D721Med (cell line): ENCODE data around the gene KRTAP10-3.

Experiments used
- DNase-seq: peaks from one replicate; pipeline ENCODE4 v3.0.0; 2011; ENCODE audit warnings: low spot score; ENCODE audit not compliant: insufficient read length
- FAIRE-seq: peaks from 2 replicates; lab custom pipeline; 2011; peaks lifted over from hg19 to GRCh38; lab: Jason Lieb, UNC
- TF ChIP-seq, protein P1 (sequence below): IDR thresholded peaks from 2 replicates; pipeline ENCODE4 v1.5.1; 2012; ENCODE audit warnings: mild to moderate bottlenecking, control low read depth; ENCODE audit not compliant: insufficient read depth; ENCODE audit errors: missing control alignments

The KRTAP10-3 gene

DNA sequence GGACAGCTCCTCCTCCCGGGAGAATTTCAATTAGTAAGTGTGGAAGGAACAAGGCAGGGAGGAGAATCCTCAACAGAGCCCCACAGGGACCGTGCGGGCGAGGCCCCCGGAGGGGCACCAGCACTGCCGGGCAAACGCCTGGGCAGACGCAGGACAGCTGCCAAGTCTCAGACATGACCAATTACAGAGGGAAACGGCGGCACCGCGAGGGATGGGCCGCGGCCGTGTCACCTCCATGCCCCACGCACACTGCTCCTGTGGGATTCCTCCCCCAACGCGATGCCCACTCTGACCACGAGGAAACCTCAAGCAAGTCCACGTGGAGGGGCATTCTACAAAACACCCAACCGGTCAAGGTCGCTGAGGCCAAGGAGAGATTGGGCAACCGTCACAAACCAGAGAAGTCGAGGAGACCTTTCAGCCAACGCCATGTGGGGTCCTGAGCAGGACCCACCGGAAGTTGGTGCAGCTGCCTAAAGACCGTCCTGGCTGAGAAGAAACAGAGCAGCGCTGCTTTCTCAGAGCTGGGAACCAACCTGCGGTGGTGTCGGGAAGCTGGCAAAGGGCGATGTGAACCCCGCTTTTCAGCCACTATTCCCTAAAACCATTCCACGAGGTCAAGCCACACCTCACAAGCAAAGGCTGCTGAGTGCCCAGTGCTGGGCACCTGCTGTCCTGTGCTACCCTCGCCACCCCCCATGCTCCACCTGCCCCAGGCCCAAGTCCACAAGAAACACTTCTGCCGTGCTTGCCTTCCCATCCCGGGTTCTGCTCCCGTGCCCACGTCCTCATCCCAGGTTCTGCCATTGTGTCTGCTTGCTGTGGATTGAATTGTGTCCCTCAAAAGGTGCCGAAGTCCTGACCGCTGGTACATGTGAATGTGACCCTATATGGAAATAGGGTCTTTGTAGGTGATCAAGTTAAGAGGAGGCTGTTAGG is 13.5 kb upstream of the KRTAP10-3 start:
- DNase-seq (no peak), FAIRE-seq (no peak)
- TF ChIP-seq, protein P1, sequence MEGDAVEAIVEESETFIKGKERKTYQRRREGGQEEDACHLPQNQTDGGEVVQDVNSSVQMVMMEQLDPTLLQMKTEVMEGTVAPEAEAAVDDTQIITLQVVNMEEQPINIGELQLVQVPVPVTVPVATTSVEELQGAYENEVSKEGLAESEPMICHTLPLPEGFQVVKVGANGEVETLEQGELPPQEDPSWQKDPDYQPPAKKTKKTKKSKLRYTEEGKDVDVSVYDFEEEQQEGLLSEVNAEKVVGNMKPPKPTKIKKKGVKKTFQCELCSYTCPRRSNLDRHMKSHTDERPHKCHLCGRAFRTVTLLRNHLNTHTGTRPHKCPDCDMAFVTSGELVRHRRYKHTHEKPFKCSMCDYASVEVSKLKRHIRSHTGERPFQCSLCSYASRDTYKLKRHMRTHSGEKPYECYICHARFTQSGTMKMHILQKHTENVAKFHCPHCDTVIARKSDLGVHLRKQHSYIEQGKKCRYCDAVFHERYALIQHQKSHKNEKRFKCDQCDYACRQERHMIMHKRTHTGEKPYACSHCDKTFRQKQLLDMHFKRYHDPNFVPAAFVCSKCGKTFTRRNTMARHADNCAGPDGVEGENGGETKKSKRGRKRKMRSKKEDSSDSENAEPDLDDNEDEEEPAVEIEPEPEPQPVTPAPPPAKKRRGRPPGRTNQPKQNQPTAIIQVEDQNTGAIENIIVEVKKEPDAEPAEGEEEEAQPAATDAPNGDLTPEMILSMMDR, result no peak

DNA sequence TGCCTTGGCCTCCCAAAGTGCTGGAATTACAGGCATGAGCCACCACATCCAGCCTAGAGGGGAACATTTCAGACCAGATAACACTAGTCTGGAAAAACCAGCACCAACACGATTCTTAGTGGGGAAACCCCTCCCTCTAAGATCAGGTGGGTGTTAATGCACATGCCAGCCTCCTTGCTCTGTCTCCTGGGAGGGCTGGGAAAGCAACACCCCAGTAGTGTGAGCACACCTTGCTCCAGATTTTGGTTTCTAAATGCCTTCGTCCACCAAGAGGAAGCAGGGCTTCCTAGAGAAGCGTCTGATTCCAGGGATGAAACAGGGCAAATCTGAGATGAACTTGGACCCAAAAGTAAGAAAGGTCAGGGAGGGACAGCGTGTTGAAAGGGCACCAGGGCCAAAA is 12.7 kb upstream of the KRTAP10-3 start:
- no peak for FAIRE-seq
- no peak for DNase-seq
- TF ChIP-seq, protein P1, result no peak

- FAIRE-seq (no peak), DNase-seq (no peak)
- TF ChIP-seq, protein P1, result no peak
Observed at GRCh38 chr21:44569861-44570517, 11.4 kb upstream of the KRTAP10-3 start.

DNA sequence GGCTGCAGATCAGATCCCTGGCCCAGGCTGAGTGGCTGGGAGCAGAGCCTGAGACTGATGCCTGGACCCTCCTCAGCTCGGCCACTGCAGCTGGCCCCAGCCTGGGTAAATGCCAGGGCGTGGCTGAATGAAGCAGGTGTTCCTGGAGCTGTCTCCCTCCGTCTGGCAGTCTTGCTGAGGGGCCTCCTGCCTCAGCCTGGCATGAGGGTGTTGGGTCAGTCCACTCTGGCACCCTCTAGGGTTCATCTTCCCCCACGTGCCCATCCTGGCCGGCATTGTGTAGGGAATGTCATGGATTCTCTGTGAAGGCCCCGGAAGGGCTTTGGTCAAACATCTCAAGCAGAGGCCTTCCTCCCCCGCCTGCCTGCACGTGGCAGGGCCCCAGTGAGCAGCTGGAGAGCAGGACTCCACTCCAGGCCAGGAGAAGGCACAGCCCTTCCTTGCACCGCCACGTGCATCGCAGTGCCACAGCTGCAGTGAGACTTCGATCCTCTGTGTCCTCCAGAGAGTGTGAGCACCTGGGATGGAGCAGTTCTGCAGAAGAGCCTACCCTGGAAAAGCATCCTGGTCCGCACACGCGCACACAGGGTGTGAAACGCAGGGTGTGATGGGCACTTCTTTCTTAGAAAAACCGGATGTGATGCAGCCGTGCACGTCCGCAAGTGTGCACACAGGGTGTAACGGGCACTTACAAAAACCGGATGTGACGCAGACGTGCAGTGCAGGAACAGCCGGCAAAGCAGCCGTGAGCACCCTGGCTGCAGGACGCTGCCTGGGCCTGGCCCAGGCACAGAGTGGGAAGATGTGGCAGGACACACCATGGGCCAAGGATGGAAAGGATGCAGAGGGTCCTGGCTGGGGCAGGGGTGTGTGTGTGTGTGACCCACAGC is 10.3 kb upstream of the KRTAP10-3 start:
- TF ChIP-seq, protein P1, result no peak
- DNase-seq, result no peak
- no peak for FAIRE-seq

DNA sequence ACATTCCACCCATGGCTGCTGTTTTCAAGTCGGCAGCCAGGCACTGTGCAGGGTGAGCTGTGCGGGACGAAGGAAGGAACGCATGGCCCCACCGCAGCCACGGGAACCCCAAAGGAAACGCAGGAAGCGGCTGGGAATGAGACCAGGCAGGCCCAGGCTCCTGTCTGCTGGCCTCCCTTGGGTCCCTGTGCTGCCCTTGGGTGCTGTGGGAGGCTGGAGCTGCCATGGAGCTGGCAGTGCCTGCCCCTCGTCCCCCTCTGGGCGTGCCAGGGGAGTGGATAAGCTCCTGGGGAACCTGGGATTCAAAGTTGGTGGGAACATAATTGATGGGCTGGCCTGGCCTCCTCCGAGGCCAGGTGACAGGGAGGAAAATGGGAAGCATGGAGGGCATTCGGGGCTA is 9.7 kb upstream of the KRTAP10-3 start:
- DNase-seq, result no peak
- TF ChIP-seq, protein P1, result no peak
- FAIRE-seq, result no peak

- DNase-seq (no peak), FAIRE-seq (no peak)
- TF ChIP-seq, protein P1, result no peak
Observed at GRCh38 chr21:44567481-44568171, 9.0 kb upstream of the KRTAP10-3 start.
